Measurements from ENCODE around the gene PRR36. TPM values are rescaled to one million over a fixed set of nuclear protein-coding genes. Genes with fewer than 3 reads are reported as not detected.
"Not testable (repeated sequence)": the region's sequence is repeated elsewhere in the genome, so short reads cannot be mapped to it uniquely, and the experiment has no call there.

Gene PRR36
- polyA plus RNA-seq, 1 donor from 2014 or later = not detected

DNA sequence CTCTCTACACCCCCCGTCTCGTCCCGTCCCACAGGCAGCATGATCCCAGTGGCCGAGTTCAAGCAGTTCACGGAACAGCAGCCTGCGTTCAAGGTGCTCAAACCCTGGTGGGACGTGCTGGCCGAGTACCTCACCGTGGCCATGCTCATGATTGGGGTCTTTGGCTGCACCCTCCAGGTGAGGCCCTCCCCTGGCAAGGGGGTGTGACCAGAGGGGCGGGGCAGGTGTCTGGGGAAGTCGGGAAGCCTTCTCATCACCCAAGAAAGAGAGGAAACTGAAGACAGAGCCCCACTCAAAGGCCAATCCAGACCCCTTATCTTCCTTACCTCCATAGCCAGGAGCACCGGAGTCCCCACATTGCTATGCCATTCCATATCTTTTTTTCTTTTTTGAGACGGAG lies 21.4 kb upstream of the PRR36 start:
- Mint-ChIP-seq H3K36me3 (no peaks in the 10 kb centered on the region), H3K27me3 (peaks cover 14% of the 10 kb centered on the region), H3K4me3 (no peak overlapping the region), H3K27ac (no peak overlapping the region), H3K4me1 (no peaks in the 10 kb centered on the region), H3K9me3 (no peaks in the 10 kb centered on the region)

- H3K4me3 Mint-ChIP-seq = no peak overlapping the region
- no peaks in the 10 kb centered on the region for H3K4me1 Mint-ChIP-seq
- H3K36me3 Mint-ChIP-seq = no peaks in the 10 kb centered on the region
- H3K9me3 Mint-ChIP-seq = no peaks in the 10 kb centered on the region
- no peak overlapping the region for H3K27ac Mint-ChIP-seq
- peaks cover 14% of the 10 kb centered on the region for H3K27me3 Mint-ChIP-seq
These were observed 20.6 kb upstream of the PRR36 start for GRCh38 chr19:7894612-7895309.

GRCh38 chr19:7893362-7894101 lies 19.3 kb upstream of the PRR36 start:
- H3K9me3 Mint-ChIP-seq, H3K4me1 Mint-ChIP-seq, H3K27ac Mint-ChIP-seq, H3K36me3 Mint-ChIP-seq, H3K4me3 Mint-ChIP-seq: not testable (repeated sequence)
- H3K27me3 Mint-ChIP-seq = peaks cover 19% of the 10 kb centered on the region

GRCh38 chr19:7888826-7889217 lies 14.6 kb upstream of the PRR36 start:
- peaks cover 14% of the 10 kb centered on the region for H3K27me3 Mint-ChIP-seq
- no peak overlapping the region for H3K4me3 Mint-ChIP-seq
- no peaks in the 10 kb centered on the region for H3K36me3 Mint-ChIP-seq

DNA sequence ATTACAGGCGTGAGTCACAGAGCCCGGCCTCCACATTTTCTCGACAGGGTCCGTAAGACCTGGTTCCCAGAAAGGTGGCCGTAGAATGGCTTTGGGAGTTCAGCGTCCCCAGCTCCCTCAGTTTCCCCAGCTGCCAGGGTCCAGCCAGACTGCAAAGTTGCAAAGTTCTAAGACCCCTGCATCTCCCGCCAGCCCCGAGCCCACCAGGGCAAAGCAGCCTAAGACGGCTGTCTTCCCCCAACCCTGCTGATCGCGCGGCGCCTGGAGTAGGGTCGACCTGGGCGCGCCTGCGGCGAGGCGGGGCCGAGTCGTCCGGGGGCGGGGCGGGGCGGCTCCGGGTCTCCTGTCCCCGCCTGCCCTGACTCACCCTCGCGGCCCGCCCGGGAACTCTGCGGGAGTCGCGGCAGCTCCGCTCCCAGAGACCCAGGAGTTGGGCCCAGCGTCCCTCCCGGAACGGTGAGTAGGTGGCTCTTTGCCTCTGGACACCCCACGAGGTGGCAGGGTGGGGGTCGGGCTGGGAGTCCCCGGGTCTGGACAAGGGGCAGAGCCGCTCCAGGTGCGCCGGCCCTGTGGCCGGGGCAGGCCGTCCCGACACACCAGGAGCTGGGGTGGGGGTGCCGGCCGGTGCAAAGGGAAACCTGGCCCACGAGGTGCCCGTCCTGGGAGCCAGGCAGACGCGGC lies 14.1 kb upstream of the PRR36 start, which contains the start of gene LRRC8E:
TSS of gene LRRC8E (plus strand) at position 366 of the 681 bp plus-strand sequence. CDS start 7,094 bp downstream, outside the sequence.
- no peaks in the 10 kb centered on the region for H3K9me3 Mint-ChIP-seq
- no peaks in the 10 kb centered on the region for H3K4me1 Mint-ChIP-seq
- no peaks in the 10 kb centered on the region for H3K36me3 Mint-ChIP-seq
- no peak within 1 kb of the TSS for H3K27ac Mint-ChIP-seq
- H3K27me3 Mint-ChIP-seq = peaks cover 13% of the 10 kb centered on the region
- no peak within 1 kb of the TSS for H3K4me3 Mint-ChIP-seq

More at GRCh38 chr19:7888826-7889217, 14.6 kb upstream of the PRR36 start:
- Mint-ChIP-seq H3K9me3 (no peaks in the 10 kb centered on the region), H3K27ac (no peak overlapping the region), H3K4me1 (no peaks in the 10 kb centered on the region)

GRCh38 chr19:7887408-7888144 lies 13.4 kb upstream of the PRR36 start:
- H3K27ac Mint-ChIP-seq = no peak overlapping the region
- H3K4me1 Mint-ChIP-seq = no peaks in the 10 kb centered on the region

DNA sequence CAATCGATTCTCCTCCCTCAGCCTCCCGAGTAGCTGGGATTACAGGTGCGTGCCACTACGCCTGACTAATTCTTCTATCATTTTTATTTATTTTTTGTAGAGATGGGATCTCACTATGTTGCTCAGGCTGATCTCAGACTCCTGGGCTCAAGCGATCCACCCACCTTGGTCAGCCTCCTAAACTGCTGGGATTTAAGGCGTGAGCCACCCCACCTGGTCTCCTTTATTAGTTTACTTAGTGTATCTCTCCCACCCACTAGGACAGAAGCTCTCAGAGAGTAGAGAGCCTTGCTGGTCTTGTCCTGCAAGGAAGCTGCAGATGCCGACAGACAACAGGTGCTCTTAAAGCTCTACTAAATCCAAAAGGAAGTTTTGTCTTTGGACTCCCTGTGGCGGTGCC lies 11.6 kb upstream of the PRR36 start:
- peaks cover 11% of the 10 kb centered on the region for H3K27me3 Mint-ChIP-seq
- no peaks in the 10 kb centered on the region for H3K36me3 Mint-ChIP-seq
- no peaks in the 10 kb centered on the region for H3K9me3 Mint-ChIP-seq
- no peak overlapping the region for H3K4me3 Mint-ChIP-seq
- H3K27ac Mint-ChIP-seq = no peak overlapping the region
- H3K4me1 Mint-ChIP-seq = no peaks in the 10 kb centered on the region

More at GRCh38 chr19:7887408-7888144, 13.4 kb upstream of the PRR36 start:
- no peaks in the 10 kb centered on the region for H3K9me3 Mint-ChIP-seq
- no peak overlapping the region for H3K4me3 Mint-ChIP-seq
- H3K27me3 Mint-ChIP-seq = peaks cover 13% of the 10 kb centered on the region
- no peaks in the 10 kb centered on the region for H3K36me3 Mint-ChIP-seq

DNA sequence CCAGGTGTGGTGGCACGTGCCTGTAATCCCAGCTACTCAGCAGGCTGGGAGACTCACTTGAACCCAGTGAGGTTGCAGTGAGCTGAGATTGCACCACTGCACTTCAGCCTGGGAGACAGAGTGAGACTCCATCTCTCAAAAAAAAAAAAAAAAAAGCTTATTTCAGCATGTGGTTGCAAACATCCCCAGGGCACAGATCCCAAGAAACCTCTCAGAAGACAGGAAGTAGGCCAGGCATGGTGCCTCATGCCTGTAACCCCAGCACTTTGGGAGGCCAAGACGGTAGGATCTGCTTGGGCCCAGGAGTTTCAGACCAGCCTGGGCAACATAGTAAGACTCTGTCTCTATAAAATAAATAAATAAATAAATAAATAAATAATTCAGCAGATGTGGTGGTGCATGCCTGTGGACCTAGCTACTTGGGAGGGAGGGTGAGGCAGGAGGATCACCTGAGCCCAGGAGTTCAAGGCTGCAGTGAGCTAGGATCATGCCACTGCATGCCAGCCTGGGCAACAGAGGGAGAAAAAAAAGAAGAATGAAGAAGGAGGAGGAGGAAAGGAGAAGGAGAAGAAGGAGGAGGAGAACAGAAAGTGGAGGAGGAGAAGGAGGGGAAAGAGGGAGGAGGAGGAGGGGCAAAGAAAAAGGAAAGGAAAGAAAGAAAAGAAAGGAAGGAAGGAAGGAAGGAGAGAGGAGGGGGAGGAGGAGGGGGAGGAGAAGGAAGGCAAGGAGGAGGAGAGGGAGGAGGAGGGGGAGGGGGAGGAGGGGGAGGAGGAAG lies 9.8 kb upstream of the PRR36 start:
- H3K27me3 Mint-ChIP-seq = peaks cover 10% of the 10 kb centered on the region
- H3K4me3 Mint-ChIP-seq = no peak overlapping the region

DNA sequence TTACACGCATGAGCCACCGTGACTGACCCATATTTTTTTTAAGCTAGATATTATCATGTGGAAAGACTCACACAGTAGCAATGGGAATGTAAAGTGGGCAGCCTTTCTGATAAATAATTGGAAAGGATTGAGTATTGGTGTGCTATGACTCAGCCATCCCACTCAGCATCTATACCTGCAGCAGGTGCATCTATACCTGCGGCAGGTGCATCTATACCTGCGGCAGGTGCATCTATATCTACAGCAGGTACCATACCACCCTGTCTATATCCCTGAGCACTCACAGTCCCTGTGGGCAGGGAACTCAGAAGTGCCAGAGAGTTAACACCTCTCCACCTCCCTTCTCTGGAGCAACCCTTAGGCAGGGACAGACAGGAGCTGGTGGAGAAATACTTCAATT lies 8.9 kb upstream of the PRR36 start:
- Mint-ChIP-seq H3K27ac (no peak overlapping the region), H3K27me3 (peaks cover 5% of the 10 kb centered on the region), H3K9me3 (no peaks in the 10 kb centered on the region), H3K4me1 (no peaks in the 10 kb centered on the region), H3K4me3 (no peak overlapping the region), H3K36me3 (no peaks in the 10 kb centered on the region)

More for the DNA sequence above, 9.8 kb upstream of the PRR36 start:
- no peaks in the 10 kb centered on the region for H3K36me3 Mint-ChIP-seq
- no peaks in the 10 kb centered on the region for H3K4me1 Mint-ChIP-seq
- H3K9me3 Mint-ChIP-seq = no peaks in the 10 kb centered on the region
- no peak overlapping the region for H3K27ac Mint-ChIP-seq

DNA sequence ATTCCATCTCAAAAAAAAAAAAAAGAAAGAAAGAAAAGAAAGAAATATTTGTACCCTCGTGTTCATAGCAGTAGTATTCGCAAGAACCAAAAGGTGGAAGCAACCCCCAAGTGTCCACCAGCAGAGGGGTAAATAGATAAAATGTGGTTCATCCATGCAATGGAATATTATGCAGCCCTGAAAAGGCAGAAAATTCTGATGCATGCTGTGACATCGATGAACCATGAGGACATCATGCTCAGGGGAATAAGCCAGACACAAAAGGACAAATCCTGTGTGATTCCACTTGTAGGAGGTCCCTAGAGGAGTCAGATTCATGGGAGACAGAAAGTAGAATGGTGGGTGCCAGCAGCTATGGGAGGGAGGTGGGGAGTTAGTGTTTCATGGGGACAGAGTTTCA lies 7.7 kb upstream of the PRR36 start:
- H3K27me3 Mint-ChIP-seq = no peaks in the 10 kb centered on the region
- no peaks in the 10 kb centered on the region for H3K4me1 Mint-ChIP-seq
- H3K36me3 Mint-ChIP-seq = no peaks in the 10 kb centered on the region
- H3K9me3 Mint-ChIP-seq = no peaks in the 10 kb centered on the region
- H3K4me3 Mint-ChIP-seq = no peak overlapping the region
- H3K27ac Mint-ChIP-seq = no peak overlapping the region

GRCh38 chr19:7879836-7880235 lies 5.6 kb upstream of the PRR36 start:
- Mint-ChIP-seq H3K36me3 (no peaks in the 10 kb centered on the region), H3K4me1 (no peaks in the 10 kb centered on the region), H3K9me3 (no peaks in the 10 kb centered on the region), H3K4me3 (no peak overlapping the region), H3K27ac (no peak overlapping the region), H3K27me3 (peaks cover 2% of the 10 kb centered on the region)

GRCh38 chr19:7879111-7879807 lies 5.1 kb upstream of the PRR36 start:
- H3K9me3 Mint-ChIP-seq = no peaks in the 10 kb centered on the region
- no peak overlapping the region for H3K4me3 Mint-ChIP-seq
- peaks cover 2% of the 10 kb centered on the region for H3K27me3 Mint-ChIP-seq
- no peak overlapping the region for H3K27ac Mint-ChIP-seq
- no peaks in the 10 kb centered on the region for H3K36me3 Mint-ChIP-seq
- no peaks in the 10 kb centered on the region for H3K4me1 Mint-ChIP-seq

DNA sequence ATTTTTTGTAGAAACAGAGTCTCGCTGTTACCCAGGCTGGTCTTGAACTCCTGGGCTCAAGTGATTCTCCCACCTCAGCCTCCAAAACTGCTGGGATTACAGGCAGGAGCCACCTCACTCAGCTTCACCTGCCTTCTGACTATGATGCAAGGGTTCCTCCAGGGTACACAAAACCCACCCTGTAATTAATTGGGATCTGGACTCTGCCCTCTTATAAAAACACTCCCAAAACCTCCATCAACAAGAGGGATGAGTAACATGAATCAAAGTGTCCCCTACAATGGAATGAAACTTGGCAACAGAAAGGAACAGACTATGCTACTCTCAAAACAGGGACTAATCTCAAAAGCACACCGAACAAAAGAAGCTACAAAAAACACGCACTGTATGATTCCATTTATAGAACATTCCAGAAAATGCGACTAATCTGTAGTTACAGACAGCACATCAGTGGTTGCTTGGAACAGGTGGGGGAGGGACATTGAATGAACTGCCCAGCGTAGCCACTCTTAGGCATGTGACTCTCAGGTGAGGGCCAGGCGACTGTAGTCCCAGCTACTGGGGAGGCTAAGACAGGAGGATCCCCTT lies 3.2 kb upstream of the PRR36 start:
- Mint-ChIP-seq H3K27me3 (peaks cover 10% of the 10 kb centered on the region), H3K36me3 (no peaks in the 10 kb centered on the region), H3K4me3 (no peak overlapping the region), H3K9me3 (no peaks in the 10 kb centered on the region), H3K4me1 (peaks cover 0 to 5% (median 2%) of the 10 kb centered on the region in 3 donors), H3K27ac (peak overlapping the region in 1 of 3 donors; percentile 46)
